Ovary (tissue), 3 donors: ENCODE measurements around the gene MOB3B.

Experiments
- POLR2A ChIP-seq: fragments of 450-650 bp; IDR thresholded peaks from one replicate; pipeline ENCODE4 v1.6.1; 2017; ENCODE audit warnings: antibody characterized with exemption, mild to moderate bottlenecking, moderate library complexity
- TF ChIP-seq, protein P1 (sequence below), 3 donors: fragments of 450-650 bp in 2 of 3; fragments of 200-600 bp in 1 of 3; IDR thresholded peaks; one replicate each; pipeline versions ENCODE4 v1.5.1 to v1.8.0; 2016 to 2022; ENCODE audit warnings: antibody characterized with exemption in 3 of 3, mild to moderate bottlenecking in 1 of 3
- donor health status: DM: no; HTN: no; CAD: no.

DNA sequence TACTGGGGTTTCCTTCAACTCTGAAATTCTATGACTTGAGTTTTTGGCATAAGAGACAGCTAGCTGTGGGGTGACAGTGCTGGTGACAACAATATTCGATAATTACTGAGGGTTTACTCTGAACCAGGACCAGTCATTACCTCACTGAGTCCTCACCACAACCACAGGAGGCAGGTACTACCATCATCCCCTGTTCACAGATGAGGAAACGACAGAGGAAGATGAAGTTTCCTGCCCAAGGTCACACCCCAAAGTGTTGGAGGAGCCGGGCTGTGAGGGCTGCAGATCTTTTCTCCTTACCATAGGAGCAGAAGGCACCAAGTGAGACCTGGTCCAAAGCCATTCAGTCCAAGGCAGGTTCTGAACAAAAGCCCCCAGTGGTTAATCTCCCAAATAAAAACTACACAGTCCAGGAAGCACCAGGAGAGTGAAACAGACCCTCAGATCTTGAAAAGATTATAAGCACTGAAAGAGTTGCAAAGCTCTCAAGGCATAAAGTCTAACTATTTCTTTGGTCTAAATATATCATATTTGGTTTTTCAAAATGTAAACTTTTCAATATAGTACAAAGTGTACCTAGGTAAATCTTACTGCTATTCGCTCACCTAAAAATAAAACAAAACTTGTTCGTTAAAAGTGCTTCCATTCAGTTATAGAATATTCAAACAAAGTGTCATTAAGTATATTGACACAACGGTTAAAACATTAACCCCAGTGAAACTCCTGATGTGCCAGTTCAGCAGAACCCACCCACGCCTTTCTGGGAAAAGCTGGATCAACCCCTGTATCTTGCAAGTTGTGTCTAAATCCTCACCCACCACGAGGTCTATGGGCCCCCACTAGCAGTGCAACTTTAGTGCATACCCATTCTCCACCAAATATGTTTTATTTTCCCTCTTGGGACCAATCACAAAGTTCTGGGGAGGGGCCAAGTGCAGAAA, 150.0 kb downstream of the MOB3B start:
- TF ChIP-seq, protein P1, sequence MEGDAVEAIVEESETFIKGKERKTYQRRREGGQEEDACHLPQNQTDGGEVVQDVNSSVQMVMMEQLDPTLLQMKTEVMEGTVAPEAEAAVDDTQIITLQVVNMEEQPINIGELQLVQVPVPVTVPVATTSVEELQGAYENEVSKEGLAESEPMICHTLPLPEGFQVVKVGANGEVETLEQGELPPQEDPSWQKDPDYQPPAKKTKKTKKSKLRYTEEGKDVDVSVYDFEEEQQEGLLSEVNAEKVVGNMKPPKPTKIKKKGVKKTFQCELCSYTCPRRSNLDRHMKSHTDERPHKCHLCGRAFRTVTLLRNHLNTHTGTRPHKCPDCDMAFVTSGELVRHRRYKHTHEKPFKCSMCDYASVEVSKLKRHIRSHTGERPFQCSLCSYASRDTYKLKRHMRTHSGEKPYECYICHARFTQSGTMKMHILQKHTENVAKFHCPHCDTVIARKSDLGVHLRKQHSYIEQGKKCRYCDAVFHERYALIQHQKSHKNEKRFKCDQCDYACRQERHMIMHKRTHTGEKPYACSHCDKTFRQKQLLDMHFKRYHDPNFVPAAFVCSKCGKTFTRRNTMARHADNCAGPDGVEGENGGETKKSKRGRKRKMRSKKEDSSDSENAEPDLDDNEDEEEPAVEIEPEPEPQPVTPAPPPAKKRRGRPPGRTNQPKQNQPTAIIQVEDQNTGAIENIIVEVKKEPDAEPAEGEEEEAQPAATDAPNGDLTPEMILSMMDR (IDR thresholded peaks at IDR 0.05), result no peak
- no peak for TF ChIP-seq POLR2A
